MM.1S (cell line): ENCODE results near the gene SYNDIG1.
"Not testable (repeated sequence)": the region's sequence is repeated elsewhere in the genome, so short reads cannot be mapped to it uniquely, and the experiment has no call there.

Source experiments
- CTCF ChIP-seq: fragments of 300-600 bp; sonication (generic); IDR thresholded peaks from 2 replicates; pipeline ENCODE4 v1.5.1; 2016; ENCODE audit warnings: antibody characterized with exemption, low read length, mixed read lengths
- EZH2 ChIP-seq: fragments of 300-600 bp; sonication (generic); optimal IDR thresholded peaks from 2 replicates; pipeline ENCODE3; 2017; ENCODE audit warnings: low read depth, mild to moderate bottlenecking, antibody characterized with exemption, low read length, mixed read lengths
- EZH2phosphoT487 ChIP-seq: fragments of 300-600 bp; sonication (generic); IDR thresholded peaks from 2 replicates; pipeline ENCODE4 v1.6.1; 2018; ENCODE audit warnings: antibody characterized with exemption, low read length

GRCh38 chr20:24626141-24626540, 156.7 kb downstream of the SYNDIG1 start:
- not testable (repeated sequence) for TF ChIP-seq EZH2, CTCF, EZH2phosphoT487
